NK-92 treated with Interleukin-12 subunit alpha and Interleukin-12 subunit beta, amount 100 ng/mL, for 24 hours (cell line): ENCODE data around the gene LY86.

ENCODE experiments used
- DNase-seq: peaks from one replicate; lab custom pipeline; 2025; lab: John Stamatoyannopoulos, UW

LY86 gene

DNA sequence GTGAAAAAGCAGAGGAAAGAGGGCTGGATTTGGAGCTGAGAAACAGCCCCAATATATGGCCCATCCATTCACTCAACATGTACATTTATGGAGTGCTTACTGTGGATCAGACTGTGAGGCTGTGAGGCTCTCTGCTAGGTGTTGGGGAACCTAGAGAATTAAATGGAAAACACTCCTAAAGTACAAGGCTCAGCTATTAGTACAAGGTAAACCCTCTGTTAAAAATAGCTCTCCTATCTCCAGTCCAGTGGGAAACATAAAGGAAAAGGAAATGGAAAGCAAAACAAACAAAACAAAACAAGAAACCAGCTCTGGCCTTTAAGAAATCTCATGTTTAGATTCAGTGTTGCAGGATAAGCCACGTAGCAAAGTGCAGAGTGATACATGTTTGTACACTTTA is 35.0 kb downstream of the LY86 start:
- DNase-seq: no peak

GRCh38 chr6:6624269-6624990 is 35.9 kb downstream of the LY86 start:
- no peak for DNase-seq

- DNase-seq: no peak
Measured at GRCh38 chr6:6626187-6626586, 37.7 kb downstream of the LY86 start.

- DNase-seq: no peak
Measured at GRCh38 chr6:6629402-6629801, 40.9 kb downstream of the LY86 start.

DNA sequence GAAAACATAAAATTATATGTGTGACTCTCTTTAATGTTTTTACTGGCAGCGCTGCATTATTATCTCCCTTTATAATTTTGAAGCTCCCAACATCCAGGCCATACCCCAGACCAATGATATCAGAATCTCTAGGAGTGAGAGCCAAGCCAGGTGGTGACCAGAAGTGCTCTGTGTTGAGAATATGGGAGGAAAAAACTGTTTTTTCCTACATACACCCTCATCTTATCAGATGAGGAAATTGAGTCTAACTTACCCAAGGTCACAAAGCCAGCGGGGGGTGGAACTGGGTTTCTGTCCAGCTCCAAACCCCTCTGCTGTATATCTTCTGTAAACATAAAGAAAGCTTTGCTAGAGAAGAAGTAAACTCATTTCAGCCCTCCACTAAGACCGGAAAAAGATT is 42.5 kb downstream of the LY86 start:
- no peak for DNase-seq

DNA sequence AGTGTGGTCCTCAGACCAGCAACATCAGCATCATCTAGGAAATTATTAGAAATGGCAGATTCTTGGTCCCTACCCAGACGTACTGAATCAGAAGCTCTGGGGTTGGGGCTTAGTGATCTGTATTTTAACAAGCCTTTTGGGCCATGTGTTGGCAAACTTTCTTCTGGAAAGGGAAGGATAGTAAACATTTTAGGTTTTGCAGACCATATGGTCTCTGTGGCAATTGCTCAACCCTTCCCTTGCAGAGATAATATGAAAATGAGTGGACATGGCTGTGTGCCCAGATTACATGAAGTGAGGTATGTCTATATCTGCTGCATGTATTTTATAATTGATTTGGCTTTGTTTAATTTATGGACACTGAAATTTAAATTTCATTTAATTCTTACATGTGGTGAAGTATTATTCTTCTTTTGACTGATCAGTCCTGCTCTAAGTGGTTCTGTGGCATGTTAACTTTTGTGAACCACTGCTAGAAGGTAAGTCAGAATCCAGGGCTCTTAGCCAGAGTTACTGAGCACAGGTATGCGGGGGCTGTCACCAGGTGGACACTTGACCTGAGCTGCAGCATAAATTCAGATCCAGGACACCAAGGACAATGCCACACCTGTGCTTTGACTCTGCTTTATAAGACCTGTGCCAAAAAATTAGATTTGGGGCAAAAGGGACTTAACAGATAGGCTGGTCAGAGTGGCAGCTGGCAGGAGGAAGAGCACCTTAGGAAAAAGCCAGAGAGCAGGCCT is 43.2 kb downstream of the LY86 start:
- no peak for DNase-seq

- no peak for DNase-seq
Measured at GRCh38 chr6:6633898-6634734, 45.6 kb downstream of the LY86 start.

DNA sequence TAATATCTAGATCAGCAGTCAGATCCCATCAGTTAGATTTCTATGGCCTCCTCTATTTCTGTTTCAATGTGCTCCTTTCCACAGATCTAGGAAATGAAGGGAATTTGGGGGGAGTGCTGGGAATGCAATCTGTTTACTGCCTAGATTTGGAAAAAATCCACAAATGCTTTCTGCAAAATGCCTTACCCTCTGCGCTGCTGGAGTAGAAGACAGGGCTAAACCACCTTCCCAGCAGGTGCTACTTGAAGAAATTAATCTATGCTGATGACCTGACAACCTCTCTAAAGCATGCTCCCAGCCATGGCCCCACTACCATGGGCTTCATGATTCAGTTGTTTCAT is 46.2 kb downstream of the LY86 start:
- DNase-seq: no peak

- DNase-seq: no peak
Measured at GRCh38 chr6:6635291-6635690, 46.8 kb downstream of the LY86 start.

- DNase-seq: no peak
Measured at GRCh38 chr6:6635869-6636268, 47.3 kb downstream of the LY86 start.

DNA sequence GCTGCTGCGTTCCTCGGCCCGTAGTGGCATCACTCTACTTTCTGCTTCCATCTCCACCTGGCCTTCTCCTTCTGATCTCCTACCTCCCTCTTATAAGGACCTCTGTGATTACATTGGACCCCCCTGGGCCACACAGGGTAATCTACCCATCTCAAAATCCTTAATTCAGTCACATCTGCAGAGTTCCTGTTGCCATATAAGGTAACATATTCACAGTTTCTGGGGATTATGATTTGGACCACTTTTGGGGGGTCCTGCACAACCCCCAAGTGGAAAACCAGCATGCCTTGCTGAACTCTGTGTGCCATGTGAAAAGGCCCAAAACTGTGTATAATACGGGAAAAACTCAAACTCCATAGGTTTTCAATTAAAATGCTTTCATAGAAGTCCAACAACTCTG is 51.1 kb downstream of the LY86 start:
- no peak for DNase-seq

- no peak for DNase-seq
Measured at GRCh38 chr6:6640926-6641325, 52.4 kb downstream of the LY86 start.

DNA sequence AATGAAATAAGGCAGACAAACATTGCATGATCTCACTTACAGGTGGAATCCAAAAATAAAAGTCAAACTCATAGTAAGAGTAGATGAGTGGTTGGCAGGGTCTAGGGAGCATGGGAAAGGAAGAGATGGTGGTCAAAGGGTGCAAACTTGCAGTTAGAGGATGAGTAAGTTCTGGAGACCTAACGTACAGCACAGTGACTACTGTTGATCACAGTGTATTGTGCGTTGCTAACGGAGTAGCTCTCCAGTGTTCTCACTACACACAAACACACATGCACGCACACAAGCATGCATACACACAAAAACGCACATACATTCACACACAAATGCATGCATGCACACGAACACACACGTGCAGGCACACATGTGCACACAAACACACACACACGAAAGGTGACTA is 54.9 kb downstream of the LY86 start:
- no peak for DNase-seq

- no peak for DNase-seq
Measured at GRCh38 chr6:6645261-6645917, 56.9 kb downstream of the LY86 start.

DNA sequence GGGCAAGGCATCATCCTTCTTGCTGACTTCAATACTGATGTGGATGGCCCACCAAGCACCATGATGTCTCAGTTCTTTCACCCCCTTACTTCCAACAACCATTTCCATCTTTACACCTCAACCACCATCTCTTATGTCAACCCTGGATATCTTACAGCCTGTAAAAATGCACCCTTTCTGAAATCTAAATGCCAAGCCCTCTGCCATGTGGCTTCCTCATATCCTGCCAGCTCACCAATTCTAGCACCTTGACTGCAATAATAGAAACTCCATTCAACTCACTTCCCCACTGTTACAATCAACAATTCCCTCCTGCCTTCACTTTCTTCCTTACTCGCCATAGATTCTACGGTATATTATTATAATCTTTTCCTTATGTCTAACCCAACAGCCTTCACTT is 57.9 kb downstream of the LY86 start:
- no peak for DNase-seq

- DNase-seq: no peak
Measured at GRCh38 chr6:6646859-6647258, 58.3 kb downstream of the LY86 start.

DNA sequence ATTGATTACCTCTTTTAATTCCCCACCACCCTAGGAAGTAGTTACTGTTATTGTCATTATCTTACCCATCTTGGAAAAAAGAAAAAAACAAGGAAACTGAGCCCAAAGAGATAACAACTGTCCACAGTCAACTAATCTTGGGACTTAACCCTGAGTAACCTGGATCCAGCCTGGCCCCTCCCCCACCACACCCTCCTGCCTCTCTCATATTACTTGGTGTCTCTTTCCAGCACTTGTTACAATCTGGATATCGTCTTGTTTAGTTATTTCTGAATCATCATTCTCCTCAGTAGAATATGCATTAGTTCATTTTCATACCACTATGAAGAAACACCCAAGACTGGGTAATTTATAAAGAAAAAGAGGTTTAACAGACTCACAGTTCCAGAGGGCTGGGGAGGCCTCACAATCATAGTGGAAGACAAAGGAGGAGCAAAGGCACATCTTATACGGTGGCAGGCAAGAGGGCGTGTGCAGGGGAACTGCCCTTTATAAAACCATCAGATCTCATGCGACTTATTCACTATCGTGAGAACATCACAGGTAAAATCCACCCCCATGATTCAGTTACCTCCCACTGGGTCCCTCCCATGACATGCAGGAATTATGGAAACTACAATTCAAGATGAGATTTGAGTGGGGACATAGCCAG is 60.3 kb downstream of the LY86 start:
- DNase-seq: no peak

DNA sequence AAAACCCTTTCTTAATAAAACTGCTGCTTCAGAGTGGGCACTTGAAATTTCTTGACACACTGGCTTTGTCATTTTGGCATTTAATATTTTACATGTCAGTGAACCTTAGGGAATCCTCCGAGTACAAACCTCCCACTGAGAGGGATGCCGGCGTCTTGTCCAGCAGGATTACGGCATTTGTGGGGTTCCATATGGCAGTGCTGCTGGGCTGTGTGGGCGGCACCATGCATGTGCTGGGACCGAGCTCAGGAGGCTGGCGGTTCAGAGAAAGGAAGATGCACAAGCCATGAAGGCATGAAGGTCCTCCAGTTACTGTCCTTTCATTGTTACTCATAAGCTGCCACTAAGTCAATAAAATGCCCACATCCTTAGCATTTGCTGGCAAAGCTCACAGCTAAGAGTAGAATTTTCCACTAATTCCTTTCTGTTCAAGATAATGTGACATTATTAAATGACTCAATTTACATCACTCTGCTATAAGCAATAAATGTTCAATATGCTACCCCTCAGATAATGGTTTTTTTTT is 61.4 kb downstream of the LY86 start:
- DNase-seq: no peak

DNA sequence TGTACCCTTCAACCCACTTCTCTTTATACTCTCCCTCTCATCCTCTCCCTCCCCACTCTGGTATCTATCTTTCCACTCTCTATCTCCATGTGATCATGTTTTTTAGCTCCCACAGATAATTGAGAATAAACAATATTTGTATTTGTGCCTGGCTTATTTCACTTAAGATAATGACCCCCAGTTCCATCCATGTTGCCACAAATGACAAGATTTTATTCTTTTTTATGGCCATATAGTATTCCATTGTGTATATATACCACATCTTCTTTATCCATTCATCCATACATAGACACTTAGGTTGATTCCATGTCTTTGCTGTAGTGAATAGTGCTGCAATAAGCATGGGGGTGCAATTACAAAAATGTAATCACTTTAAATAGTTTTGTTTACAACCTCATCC is 62.3 kb downstream of the LY86 start:
- DNase-seq: no peak

GRCh38 chr6:6651335-6651734 is 62.8 kb downstream of the LY86 start:
- no peak for DNase-seq

DNA sequence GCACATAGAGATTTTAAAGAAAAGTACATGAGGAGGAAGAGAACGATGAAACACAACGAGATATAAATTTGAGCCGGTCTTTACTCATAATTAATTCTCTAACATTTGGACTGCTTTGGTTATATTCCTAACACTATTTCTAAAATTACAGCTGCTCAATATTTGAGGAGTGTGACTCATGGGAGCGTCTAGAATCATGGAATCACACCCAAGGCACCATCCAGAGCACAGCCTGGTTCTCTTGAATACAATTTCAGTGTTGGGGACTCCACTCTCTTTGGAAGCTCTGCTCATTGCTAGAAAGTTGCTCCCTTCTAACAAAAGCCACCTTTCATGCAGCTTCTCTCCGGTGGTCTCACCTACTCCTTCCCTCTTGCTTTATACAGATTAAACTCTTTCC is 64.4 kb downstream of the LY86 start:
- no peak for DNase-seq
